HEK293 (cell line): ENCODE data around the gene C16orf74.

ENCODE experiments used
- BCL11A ChIP-seq: fragments of 450-650 bp; formaldehyde crosslinking; IDR thresholded peaks from 2 replicates; pipeline ENCODE4 v1.5.1; 2016; ENCODE audit warnings: low read depth, missing biosample characterization, missing genetic modification characterization
- ZIC2 ChIP-seq: fragments of 450-650 bp; formaldehyde crosslinking; IDR thresholded peaks from 2 replicates; pipeline ENCODE4 v1.5.1; 2016; ENCODE audit warnings: missing biosample characterization, missing genetic modification characterization
- ZNF2 ChIP-seq: fragments of 450-650 bp; formaldehyde crosslinking; IDR thresholded peaks from 2 replicates; pipeline ENCODE4 v1.5.1; 2016; ENCODE audit warnings: missing biosample characterization, missing genetic modification characterization
- ZNF274 ChIP-seq, 2 experiments: fragments of 200-500 bp in 1 of 2; fragments of 450-650 bp in 1 of 2; sonication (Bioruptor generic) in 1 of 2; formaldehyde crosslinking in 1 of 2; IDR thresholded peaks; 2 replicates each; pipeline versions ENCODE4 v1.5.1 to v1.6.1; 2014 to 2016; ENCODE audit warnings: borderline replicate concordance in 1 of 2, inconsistent platforms in 1 of 2, low read length in 1 of 2, missing biosample characterization in 1 of 2, missing genetic modification characterization in 1 of 2
- ZNF510 ChIP-seq: fragments of 450-650 bp; formaldehyde crosslinking; IDR thresholded peaks from 2 replicates; pipeline ENCODE4 v1.5.1; 2018; ENCODE audit warnings: mild to moderate bottlenecking, missing genetic modification characterization, missing biosample characterization; ENCODE audit not compliant: insufficient replicate concordance
- ZNF776 ChIP-seq: fragments of 450-650 bp; formaldehyde crosslinking; IDR thresholded peaks from 2 replicates; pipeline ENCODE4 v1.5.0; 2017; ENCODE audit warnings: missing biosample characterization, missing genetic modification characterization, borderline replicate concordance
- TF ChIP-seq, protein P1 (sequence below): fragments of 450-650 bp; formaldehyde crosslinking; IDR thresholded peaks from 2 replicates; pipeline ENCODE4 v1.5.1; 2016; ENCODE audit warnings: missing biosample characterization, missing genetic modification characterization
- TF ChIP-seq, protein P2 (sequence below): fragments of 450-650 bp; formaldehyde crosslinking; IDR thresholded peaks from 2 replicates; pipeline ENCODE4 v1.5.1; 2016; ENCODE audit warnings: missing biosample characterization, missing genetic modification characterization
- TF ChIP-seq, protein P3 (sequence below): fragments of 450-650 bp; formaldehyde crosslinking; IDR thresholded peaks from 2 replicates; pipeline ENCODE4 v1.5.1; 2016; ENCODE audit warnings: missing biosample characterization, missing genetic modification characterization
- TF ChIP-seq, protein P4 (sequence below): fragments of 450-650 bp; formaldehyde crosslinking; IDR thresholded peaks from 2 replicates; pipeline ENCODE4 v1.5.1; 2016; ENCODE audit warnings: missing biosample characterization, missing genetic modification characterization

DNA sequence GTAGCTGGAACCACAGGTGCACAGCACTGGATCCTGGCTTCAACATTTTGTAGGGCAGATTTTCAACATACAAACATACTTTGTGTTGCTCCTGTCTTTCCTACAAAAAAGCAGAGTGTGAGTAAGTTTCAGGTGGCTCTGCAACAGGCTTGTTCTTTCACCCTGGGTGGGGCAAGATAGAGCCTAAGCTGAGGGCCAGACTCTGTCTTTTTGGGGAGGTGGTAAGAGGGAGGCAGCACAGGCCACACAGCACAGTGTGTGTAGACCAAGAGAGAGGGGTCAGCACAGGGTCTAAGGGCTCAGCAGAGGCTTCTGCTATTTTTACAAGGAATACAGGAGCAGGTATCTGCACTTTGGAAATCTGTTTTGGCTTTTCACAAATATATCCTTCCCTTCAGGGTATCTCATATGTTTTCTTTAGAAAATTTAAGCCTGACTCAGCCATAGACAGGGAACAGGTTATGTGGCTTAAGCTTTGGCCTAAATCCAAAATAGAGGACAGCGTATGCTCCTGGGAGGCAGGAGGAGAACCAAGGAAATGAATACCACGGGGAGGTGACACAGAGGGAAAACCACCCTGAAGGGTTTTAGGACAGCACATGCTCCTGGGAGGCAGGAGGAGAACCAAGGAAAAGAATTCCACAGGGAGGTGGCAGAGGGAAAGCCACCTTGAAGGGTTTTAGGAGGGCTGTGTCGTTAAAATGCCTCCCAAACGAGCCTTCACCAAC, 26.9 kb upstream of the C16orf74 start:
- TF ChIP-seq, protein P1, sequence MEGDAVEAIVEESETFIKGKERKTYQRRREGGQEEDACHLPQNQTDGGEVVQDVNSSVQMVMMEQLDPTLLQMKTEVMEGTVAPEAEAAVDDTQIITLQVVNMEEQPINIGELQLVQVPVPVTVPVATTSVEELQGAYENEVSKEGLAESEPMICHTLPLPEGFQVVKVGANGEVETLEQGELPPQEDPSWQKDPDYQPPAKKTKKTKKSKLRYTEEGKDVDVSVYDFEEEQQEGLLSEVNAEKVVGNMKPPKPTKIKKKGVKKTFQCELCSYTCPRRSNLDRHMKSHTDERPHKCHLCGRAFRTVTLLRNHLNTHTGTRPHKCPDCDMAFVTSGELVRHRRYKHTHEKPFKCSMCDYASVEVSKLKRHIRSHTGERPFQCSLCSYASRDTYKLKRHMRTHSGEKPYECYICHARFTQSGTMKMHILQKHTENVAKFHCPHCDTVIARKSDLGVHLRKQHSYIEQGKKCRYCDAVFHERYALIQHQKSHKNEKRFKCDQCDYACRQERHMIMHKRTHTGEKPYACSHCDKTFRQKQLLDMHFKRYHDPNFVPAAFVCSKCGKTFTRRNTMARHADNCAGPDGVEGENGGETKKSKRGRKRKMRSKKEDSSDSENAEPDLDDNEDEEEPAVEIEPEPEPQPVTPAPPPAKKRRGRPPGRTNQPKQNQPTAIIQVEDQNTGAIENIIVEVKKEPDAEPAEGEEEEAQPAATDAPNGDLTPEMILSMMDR (tag by site-specific recombination): no peak
- TF ChIP-seq ZNF776 (tag by site-specific recombination) (no peak), ZNF2 (no peak), BCL11A (tag by site-specific recombination) (no peak), ZIC2 (tag by site-specific recombination) (no peak), ZNF274 (IDR thresholded peaks at IDR 0.05; ENCODE audit: low read length) (no peak), ZNF274 (tag by site-specific recombination; IDR thresholded peaks at IDR 0.05; ENCODE audit: borderline replicate concordance) (no peak), ZNF510 (no peak)
- TF ChIP-seq, protein P2, sequence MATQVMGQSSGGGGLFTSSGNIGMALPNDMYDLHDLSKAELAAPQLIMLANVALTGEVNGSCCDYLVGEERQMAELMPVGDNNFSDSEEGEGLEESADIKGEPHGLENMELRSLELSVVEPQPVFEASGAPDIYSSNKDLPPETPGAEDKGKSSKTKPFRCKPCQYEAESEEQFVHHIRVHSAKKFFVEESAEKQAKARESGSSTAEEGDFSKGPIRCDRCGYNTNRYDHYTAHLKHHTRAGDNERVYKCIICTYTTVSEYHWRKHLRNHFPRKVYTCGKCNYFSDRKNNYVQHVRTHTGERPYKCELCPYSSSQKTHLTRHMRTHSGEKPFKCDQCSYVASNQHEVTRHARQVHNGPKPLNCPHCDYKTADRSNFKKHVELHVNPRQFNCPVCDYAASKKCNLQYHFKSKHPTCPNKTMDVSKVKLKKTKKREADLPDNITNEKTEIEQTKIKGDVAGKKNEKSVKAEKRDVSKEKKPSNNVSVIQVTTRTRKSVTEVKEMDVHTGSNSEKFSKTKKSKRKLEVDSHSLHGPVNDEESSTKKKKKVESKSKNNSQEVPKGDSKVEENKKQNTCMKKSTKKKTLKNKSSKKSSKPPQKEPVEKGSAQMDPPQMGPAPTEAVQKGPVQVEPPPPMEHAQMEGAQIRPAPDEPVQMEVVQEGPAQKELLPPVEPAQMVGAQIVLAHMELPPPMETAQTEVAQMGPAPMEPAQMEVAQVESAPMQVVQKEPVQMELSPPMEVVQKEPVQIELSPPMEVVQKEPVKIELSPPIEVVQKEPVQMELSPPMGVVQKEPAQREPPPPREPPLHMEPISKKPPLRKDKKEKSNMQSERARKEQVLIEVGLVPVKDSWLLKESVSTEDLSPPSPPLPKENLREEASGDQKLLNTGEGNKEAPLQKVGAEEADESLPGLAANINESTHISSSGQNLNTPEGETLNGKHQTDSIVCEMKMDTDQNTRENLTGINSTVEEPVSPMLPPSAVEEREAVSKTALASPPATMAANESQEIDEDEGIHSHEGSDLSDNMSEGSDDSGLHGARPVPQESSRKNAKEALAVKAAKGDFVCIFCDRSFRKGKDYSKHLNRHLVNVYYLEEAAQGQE (tag by site-specific recombination): no peak
- TF ChIP-seq, protein P3, sequence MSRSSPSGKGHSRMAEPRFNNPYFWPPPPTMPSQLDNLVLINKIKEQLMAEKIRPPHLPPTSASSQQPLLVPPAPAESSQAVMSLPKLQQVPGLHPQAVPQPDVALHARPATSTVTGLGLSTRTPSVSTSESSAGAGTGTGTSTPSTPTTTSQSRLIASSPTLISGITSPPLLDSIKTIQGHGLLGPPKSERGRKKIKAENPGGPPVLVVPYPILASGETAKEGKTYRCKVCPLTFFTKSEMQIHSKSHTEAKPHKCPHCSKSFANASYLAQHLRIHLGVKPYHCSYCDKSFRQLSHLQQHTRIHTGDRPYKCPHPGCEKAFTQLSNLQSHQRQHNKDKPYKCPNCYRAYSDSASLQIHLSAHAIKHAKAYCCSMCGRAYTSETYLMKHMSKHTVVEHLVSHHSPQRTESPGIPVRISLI (tag by site-specific recombination): no peak
- TF ChIP-seq, protein P4, sequence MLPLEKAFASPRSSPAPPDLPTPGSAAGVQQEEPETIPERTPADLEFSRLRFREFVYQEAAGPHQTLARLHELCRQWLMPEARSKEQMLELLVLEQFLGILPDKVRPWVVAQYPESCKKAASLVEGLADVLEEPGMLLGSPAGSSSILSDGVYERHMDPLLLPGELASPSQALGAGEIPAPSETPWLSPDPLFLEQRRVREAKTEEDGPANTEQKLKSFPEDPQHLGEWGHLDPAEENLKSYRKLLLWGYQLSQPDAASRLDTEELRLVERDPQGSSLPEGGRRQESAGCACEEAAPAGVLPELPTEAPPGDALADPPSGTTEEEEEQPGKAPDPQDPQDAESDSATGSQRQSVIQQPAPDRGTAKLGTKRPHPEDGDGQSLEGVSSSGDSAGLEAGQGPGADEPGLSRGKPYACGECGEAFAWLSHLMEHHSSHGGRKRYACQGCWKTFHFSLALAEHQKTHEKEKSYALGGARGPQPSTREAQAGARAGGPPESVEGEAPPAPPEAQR (tag by site-specific recombination): no peak
